SK-N-SH (cell line): ENCODE measurements around the gene NNT. TPM values are rescaled to one million over a fixed set of nuclear protein-coding genes. Genes with fewer than 3 reads are reported as not detected.
"Not testable (repeated sequence)": the region's sequence is repeated elsewhere in the genome, so short reads cannot be mapped to it uniquely, and the experiment has no call there.

ENCODE experiments used
- CTCF ChIA-PET: fragments of 300-600, 350-600 bp; formaldehyde crosslinking; extraction: SDS; loops from one replicate; lab custom pipeline; 2021; lab: Yijun Ruan, JAX
- POLR2A ChIA-PET: fragments of 350-600 bp; sonication (Branson Sonifier 250); formaldehyde crosslinking; extraction: SDS; loops from one replicate; lab custom pipeline; 2020; ENCODE audit warnings: antibody characterized with exemption, inconsistent platforms; lab: Yijun Ruan, JAX
- DNase-seq: peaks from one replicate; pipeline ENCODE4 v3.0.0; 2012
- H2AFZ ChIP-seq: fragments of 200-600 bp; sonication (generic); 2 replicates; pipeline ENCODE4 v1.8.1; 2016; ENCODE audit warnings: antibody characterized with exemption, mild to moderate bottlenecking, low read depth
- H3F3A ChIP-seq: fragments of 200-600 bp; sonication (generic); replicated peaks from 2 replicates; pipeline ENCODE3; 2016; ENCODE audit warnings: antibody characterized with exemption, mild to moderate bottlenecking; ENCODE audit not compliant: insufficient read depth
- H3K27ac ChIP-seq, 2 experiments: fragments of 200-500 bp in 1 of 2; fragments of 200-600 bp in 1 of 2; sonication (Bioruptor generic) in 1 of 2; sonication (generic), shearing (Covaris generic) in 1 of 2; 2 replicates each; pipeline versions ENCODE4 v1.5.1 to v1.6.1; 2014 to 2016; ENCODE audit warnings: low read depth in 2 of 2, inconsistent platforms in 1 of 2, low read length in 1 of 2, mild to moderate bottlenecking in 1 of 2, mixed read lengths in 1 of 2
- H3K27me3 ChIP-seq: fragments of 200-600 bp; sonication (generic), shearing (Covaris generic); 2 replicates; pipeline ENCODE4 v1.6.1; 2016; ENCODE audit warnings: mixed run types; ENCODE audit not compliant: insufficient read depth
- H3K36me3 ChIP-seq, 2 experiments: fragments of 200-500 bp in 1 of 2; fragments of 200-600 bp in 1 of 2; sonication (Bioruptor generic) in 1 of 2; sonication (generic) in 1 of 2; replicated peaks in 1 of 2; 2 replicates each; pipeline versions ENCODE3 to v1.5.1; 2014 to 2016; ENCODE audit warnings: low read length in 1 of 2, mild to moderate bottlenecking in 1 of 2; ENCODE audit not compliant: insufficient read depth in 2 of 2, control insufficient read depth in 1 of 2
- H3K4me1 ChIP-seq, 2 experiments: fragments of 200-500 bp in 1 of 2; fragments of 200-600 bp in 1 of 2; sonication (Bioruptor generic) in 1 of 2; sonication (generic), shearing (Covaris generic) in 1 of 2; 2 replicates each; pipeline versions ENCODE4 v1.5.1 to v1.6.1; 2014 to 2016; ENCODE audit warnings: low read depth in 1 of 2, low read length in 1 of 2, mixed run types in 1 of 2; ENCODE audit not compliant: insufficient read depth in 2 of 2, control insufficient read depth in 1 of 2
- H3K4me2 ChIP-seq: fragments of 200-600 bp; sonication (generic), shearing (Covaris generic); 2 replicates; pipeline ENCODE4 v1.6.1; 2017; ENCODE audit warnings: mixed run types
- H3K4me3 ChIP-seq, 2 experiments: fragments of 200-500 bp in 1 of 2; fragments of 200-600 bp in 1 of 2; sonication (Bioruptor generic) in 1 of 2; sonication (generic), shearing (Covaris generic) in 1 of 2; 2 replicates each; pipeline versions ENCODE4 v1.5.1 to v1.8.1; 2014 to 2016; ENCODE audit warnings: low read depth in 2 of 2, inconsistent platforms in 1 of 2, low read length in 1 of 2, mild to moderate bottlenecking in 1 of 2, mixed read lengths in 1 of 2, moderate library complexity in 1 of 2
- H3K79me2 ChIP-seq: fragments of 200-600 bp; sonication (generic); 2 replicates; pipeline ENCODE4 v1.8.1; 2017; ENCODE audit warnings: mild to moderate bottlenecking; ENCODE audit not compliant: insufficient read depth
- H3K9ac ChIP-seq: fragments of 200-600 bp; sonication (generic); 2 replicates; pipeline ENCODE4 v1.6.1; 2017; ENCODE audit warnings: mixed run types
- H3K9me2 ChIP-seq: fragments of 200-600 bp; sonication (generic); 2 replicates; pipeline ENCODE4 v1.6.1; 2017; ENCODE audit warnings: mixed run types
- H3K9me3 ChIP-seq: fragments of 200-600 bp; sonication (generic); 2 replicates; pipeline ENCODE4 v1.6.1; 2017; ENCODE audit warnings: mixed run types, mild to moderate bottlenecking, moderate library complexity
- H4K20me1 ChIP-seq: fragments of 200-600 bp; sonication (generic); 2 replicates; pipeline ENCODE4 v1.6.1; 2017; ENCODE audit warnings: mild to moderate bottlenecking, mixed run types; ENCODE audit not compliant: insufficient read depth
- EP300 ChIP-seq, 2 experiments: IDR thresholded peaks; 2 replicates each; pipeline versions ENCODE4 v1.4.0 to v1.6.1; 2012; ENCODE audit warnings: borderline replicate concordance in 1 of 2, low read depth in 1 of 2, low read length in 1 of 2
- EZH2phosphoT487 ChIP-seq: fragments of 200-600 bp; sonication (generic); IDR thresholded peaks from 2 replicates; pipeline ENCODE4 v1.6.1; 2017; ENCODE audit warnings: low read depth, mixed run types, mild to moderate bottlenecking, antibody characterized with exemption, moderate library complexity, borderline replicate concordance
- FOXJ3 ChIP-seq: sonication (generic); formaldehyde crosslinking; IDR thresholded peaks from 2 replicates; pipeline ENCODE4 v1.5.1; 2020; ENCODE audit warnings: mild to moderate bottlenecking, missing genetic modification reagents
- JUND ChIP-seq: IDR thresholded peaks from 2 replicates; pipeline ENCODE4 v1.4.0; 2012
- MEF2A ChIP-seq: IDR thresholded peaks from 2 replicates; pipeline ENCODE4 v1.4.0; 2012; ENCODE audit warnings: low read depth, borderline replicate concordance
- NRF1 ChIP-seq: IDR thresholded peaks from 2 replicates; pipeline ENCODE4 v1.6.1; 2012; ENCODE audit warnings: low read depth, mild to moderate bottlenecking, low read length
- RAD21 ChIP-seq: IDR thresholded peaks from 2 replicates; pipeline ENCODE4 v1.6.1; 2012; ENCODE audit warnings: mild to moderate bottlenecking, low read length
- RFX5 ChIP-seq: IDR thresholded peaks from 2 replicates; pipeline ENCODE4 v1.6.1; 2012; ENCODE audit warnings: mild to moderate bottlenecking, improper control_type of control experiment, low read length
- SIN3A ChIP-seq: IDR thresholded peaks from 2 replicates; pipeline ENCODE4 v1.6.1; 2012; ENCODE audit warnings: low read depth, mild to moderate bottlenecking, low read length, moderate library complexity, borderline replicate concordance
- TCF12 ChIP-seq: IDR thresholded peaks from 2 replicates; pipeline ENCODE4 v1.4.0; 2012
- YY1 ChIP-seq: IDR thresholded peaks from 2 replicates; pipeline ENCODE4 v1.4.0; 2012; ENCODE audit warnings: low read depth, mild to moderate bottlenecking
- WGBS: methylation state at CpG from one replicate; pipeline ENCODE4 v1.1.6; 2017; ENCODE audit warnings: low lambda C conversion rate; 5-methylcytosine and 5-hydroxymethylcytosine counted together
- polyA plus RNA-seq, 3 experiments: library from polyadenylated mRNA; depleted of rRNA; stranded (reverse); fragments of >200 nt; gene quantifications; 2 replicates each; pipeline ENCODE4 v1.2.3, GENCODE V29; 2012
- TF ChIP-seq, protein P1 (sequence below): IDR thresholded peaks from 2 replicates; pipeline ENCODE4; 2012
- TF ChIP-seq, protein P2 (sequence below): IDR thresholded peaks from 2 replicates; pipeline ENCODE4 v1.4.0; 2012; ENCODE audit warnings: low read depth, borderline replicate concordance
- TF ChIP-seq, protein P3 (sequence below): fragments of 150-350 bp; IDR thresholded peaks from 2 replicates; pipeline ENCODE4 v1.6.1; 2017; ENCODE audit warnings: antibody characterized with exemption, low read length, low read depth, borderline replicate concordance
- TF ChIP-seq, protein P4 (sequence below): fragments of 150-350 bp; IDR thresholded peaks from 2 replicates; pipeline ENCODE4 v1.6.1; 2016; ENCODE audit warnings: mild to moderate bottlenecking, low read depth, low read length

NNT gene
- polyA plus RNA-seq, 1 of the 3 experiments (the other 2 are of a cell fraction) = 21.9 TPM

DNA sequence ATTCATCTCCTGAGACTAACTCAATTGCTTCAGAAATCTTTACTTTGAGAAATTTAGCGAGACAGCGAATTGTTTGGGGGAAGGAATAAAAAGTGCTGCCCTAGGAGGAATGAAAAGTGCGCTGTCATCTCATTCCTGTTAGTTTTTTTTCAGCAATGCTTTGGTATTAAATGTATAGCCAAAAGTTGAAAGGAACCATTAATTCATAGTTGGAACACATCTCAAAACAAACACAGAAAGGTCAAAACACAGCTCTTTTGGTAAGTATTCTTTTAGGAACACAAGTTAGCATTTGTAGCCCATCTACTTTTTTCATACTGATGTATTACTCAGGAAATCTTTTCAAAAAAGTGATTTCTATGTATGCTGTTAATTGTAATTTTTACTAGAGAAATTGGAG is 109.1 kb downstream of the NNT start:
- ChIA-PET POLR2A (no interaction called here), CTCF (no interaction called here)
- H3K9me2 ChIP-seq = no peaks in the 10 kb centered on the region
- no peak for DNase-seq
- H4K20me1 ChIP-seq = no peaks in the 10 kb centered on the region
- H3K36me3 ChIP-seq = peaks cover 0 to 3% of the 10 kb centered on the region in 2 experiments
- no peaks in the 10 kb centered on the region for H3K9me3 ChIP-seq
- H3F3A ChIP-seq = no peaks in the 10 kb centered on the region
- H3K4me1 ChIP-seq = no peaks in the 10 kb centered on the region
- WGBS = 97% methylated on average over 3 of the region's 3 CpGs
- H3K4me3 ChIP-seq = no peak overlapping the region
- no peak overlapping the region for H3K9ac ChIP-seq
- H2AFZ ChIP-seq = no peak overlapping the region
- no peak overlapping the region for H3K27ac ChIP-seq
- no peaks in the 10 kb centered on the region for H3K27me3 ChIP-seq
- TF ChIP-seq SIN3A (no peak), NRF1 (no peak), EZH2phosphoT487 (no peak), RFX5 (no peak), YY1 (no peak), RAD21 (no peak), MEF2A (no peak), FOXJ3 (CRISPR knock-in tag) (no peak), EP300 (IDR thresholded peaks at IDR 0.05; ENCODE audit: borderline replicate concordance in 1 of 2, low read depth in 1 of 2, low read length in 1 of 2) (no peak), TCF12 (no peak), JUND (no peak)
- TF ChIP-seq, protein P1, sequence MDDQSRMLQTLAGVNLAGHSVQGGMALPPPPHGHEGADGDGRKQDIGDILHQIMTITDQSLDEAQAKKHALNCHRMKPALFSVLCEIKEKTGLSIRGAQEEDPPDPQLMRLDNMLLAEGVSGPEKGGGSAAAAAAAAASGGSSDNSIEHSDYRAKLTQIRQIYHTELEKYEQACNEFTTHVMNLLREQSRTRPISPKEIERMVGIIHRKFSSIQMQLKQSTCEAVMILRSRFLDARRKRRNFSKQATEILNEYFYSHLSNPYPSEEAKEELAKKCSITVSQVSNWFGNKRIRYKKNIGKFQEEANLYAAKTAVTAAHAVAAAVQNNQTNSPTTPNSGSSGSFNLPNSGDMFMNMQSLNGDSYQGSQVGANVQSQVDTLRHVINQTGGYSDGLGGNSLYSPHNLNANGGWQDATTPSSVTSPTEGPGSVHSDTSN = no peak
- TF ChIP-seq, protein P2, sequence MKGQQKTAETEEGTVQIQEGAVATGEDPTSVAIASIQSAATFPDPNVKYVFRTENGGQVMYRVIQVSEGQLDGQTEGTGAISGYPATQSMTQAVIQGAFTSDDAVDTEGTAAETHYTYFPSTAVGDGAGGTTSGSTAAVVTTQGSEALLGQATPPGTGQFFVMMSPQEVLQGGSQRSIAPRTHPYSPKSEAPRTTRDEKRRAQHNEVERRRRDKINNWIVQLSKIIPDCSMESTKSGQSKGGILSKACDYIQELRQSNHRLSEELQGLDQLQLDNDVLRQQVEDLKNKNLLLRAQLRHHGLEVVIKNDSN = no peak
- TF ChIP-seq, protein P3, sequence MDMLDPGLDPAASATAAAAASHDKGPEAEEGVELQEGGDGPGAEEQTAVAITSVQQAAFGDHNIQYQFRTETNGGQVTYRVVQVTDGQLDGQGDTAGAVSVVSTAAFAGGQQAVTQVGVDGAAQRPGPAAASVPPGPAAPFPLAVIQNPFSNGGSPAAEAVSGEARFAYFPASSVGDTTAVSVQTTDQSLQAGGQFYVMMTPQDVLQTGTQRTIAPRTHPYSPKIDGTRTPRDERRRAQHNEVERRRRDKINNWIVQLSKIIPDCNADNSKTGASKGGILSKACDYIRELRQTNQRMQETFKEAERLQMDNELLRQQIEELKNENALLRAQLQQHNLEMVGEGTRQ = no peak
- TF ChIP-seq, protein P4, sequence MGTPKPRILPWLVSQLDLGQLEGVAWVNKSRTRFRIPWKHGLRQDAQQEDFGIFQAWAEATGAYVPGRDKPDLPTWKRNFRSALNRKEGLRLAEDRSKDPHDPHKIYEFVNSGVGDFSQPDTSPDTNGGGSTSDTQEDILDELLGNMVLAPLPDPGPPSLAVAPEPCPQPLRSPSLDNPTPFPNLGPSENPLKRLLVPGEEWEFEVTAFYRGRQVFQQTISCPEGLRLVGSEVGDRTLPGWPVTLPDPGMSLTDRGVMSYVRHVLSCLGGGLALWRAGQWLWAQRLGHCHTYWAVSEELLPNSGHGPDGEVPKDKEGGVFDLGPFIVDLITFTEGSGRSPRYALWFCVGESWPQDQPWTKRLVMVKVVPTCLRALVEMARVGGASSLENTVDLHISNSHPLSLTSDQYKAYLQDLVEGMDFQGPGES = no peak
- H3K79me2 ChIP-seq = no peaks in the 10 kb centered on the region
- no peak overlapping the region for H3K4me2 ChIP-seq

DNA sequence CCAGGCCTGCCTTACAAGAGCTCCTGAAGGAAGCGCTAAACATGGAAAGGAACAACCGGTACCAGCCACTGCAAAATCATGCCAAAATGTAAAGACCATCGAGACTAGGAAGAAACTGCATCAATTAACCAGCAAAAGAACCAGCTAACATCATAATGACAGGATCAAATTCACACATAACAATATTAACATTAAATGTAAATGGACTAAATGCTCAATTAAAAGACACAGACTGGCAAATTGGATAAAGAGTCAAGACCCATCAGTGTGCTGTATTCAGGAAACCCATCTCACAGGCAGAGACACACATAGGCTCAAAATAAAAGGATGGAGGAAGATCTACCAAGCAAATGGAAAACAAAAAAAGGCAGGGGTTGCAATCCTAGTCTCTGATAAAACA is 116.8 kb downstream of the NNT start:
- DNase-seq, POLR2A ChIA-PET, H3K4me2 ChIP-seq, H3K9me2 ChIP-seq, H2AFZ ChIP-seq, H3K9me3 ChIP-seq, H3K4me1 ChIP-seq, H3K27ac ChIP-seq, H3K79me2 ChIP-seq, H3K36me3 ChIP-seq, CTCF ChIA-PET, H3K27me3 ChIP-seq, H3K9ac ChIP-seq, H4K20me1 ChIP-seq, H3F3A ChIP-seq, H3K4me3 ChIP-seq: not testable (repeated sequence)
- WGBS = 54% methylated on average over 3 of the region's 3 CpGs
